RWPE2 (cell line): ENCODE results near the gene ALCAM.

ENCODE experiments used
- ATAC-seq: fragments of 200-7000 bp; cut with Tn5 transposase; 3 replicates; pipeline ENCODE4 v1.9.1; 2021; ENCODE audit warnings: low read depth
- DNase-seq: peaks from one replicate; pipeline ENCODE4 v3.0.0-alpha.2; 2020; ENCODE audit warnings: low spot score
- H3K27ac ChIP-seq: fragments of 450-650 bp; 2 replicates; pipeline ENCODE4 v1.5.1; 2017; ENCODE audit warnings: mild to moderate bottlenecking; ENCODE audit not compliant: poor library complexity, severe bottlenecking
- H3K27me3 ChIP-seq: fragments of 250-450 bp; sonication (Bioruptor Pico); 2 replicates; pipeline ENCODE4 v1.5.1; 2021; ENCODE audit warnings: mild to moderate bottlenecking, moderate library complexity; ENCODE audit not compliant: insufficient read depth, poor library complexity, severe bottlenecking
- H3K36me3 ChIP-seq: fragments of 250-450 bp; sonication (Bioruptor Pico); 2 replicates; pipeline ENCODE4 v1.5.1; 2020; ENCODE audit warnings: low read depth, mild to moderate bottlenecking, moderate library complexity
- H3K4me1 ChIP-seq: fragments of 250-450 bp; sonication (Bioruptor Pico); 2 replicates; pipeline ENCODE4 v1.5.1; 2021; ENCODE audit warnings: mild to moderate bottlenecking, moderate library complexity; ENCODE audit not compliant: insufficient read depth, poor library complexity, severe bottlenecking
- H3K4me3 ChIP-seq: fragments of 250-450 bp; sonication (Bioruptor Pico); 2 replicates; pipeline ENCODE4 v1.5.1; 2021; ENCODE audit warnings: mild to moderate bottlenecking, moderate library complexity; ENCODE audit not compliant: severe bottlenecking
- H3K9me3 ChIP-seq: fragments of 250-450 bp; sonication (Bioruptor Pico); 2 replicates; pipeline ENCODE4 v1.5.1; 2021; ENCODE audit warnings: mild to moderate bottlenecking, moderate library complexity; ENCODE audit not compliant: severe bottlenecking
- TF ChIP-seq, protein P1 (sequence below): fragments of 450-650 bp; IDR thresholded peaks from one replicate; pipeline ENCODE4 v1.5.1; 2017; ENCODE audit warnings: mild to moderate bottlenecking, moderate library complexity; ENCODE audit not compliant: poor library complexity, severe bottlenecking

ALCAM gene

DNA sequence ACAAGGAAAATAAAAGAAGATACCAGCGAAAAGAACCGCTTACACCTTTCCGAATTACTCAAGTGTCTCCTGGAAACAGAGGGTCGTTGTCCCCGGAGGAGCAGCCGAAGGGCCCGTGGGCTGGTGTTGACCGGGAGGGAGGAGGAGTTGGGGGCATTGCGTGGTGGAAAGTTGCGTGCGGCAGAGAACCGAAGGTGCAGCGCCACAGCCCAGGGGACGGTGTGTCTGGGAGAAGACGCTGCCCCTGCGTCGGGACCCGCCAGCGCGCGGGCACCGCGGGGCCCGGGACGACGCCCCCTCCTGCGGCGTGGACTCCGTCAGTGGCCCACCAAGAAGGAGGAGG is 325 bp downstream of the ALCAM start:
- ATAC-seq (no peak), DNase-seq (no peak)
- no peaks in the 10 kb centered on the region for H3K27me3 ChIP-seq
- peaks cover 56% of the 10 kb centered on the region for H3K4me1 ChIP-seq
- 0 out of 2 replicates have a peak, but pooled peaks cover 2% of the 10 kb centered on the region for H3K36me3 ChIP-seq
- H3K27ac ChIP-seq: peak overlapping the region; percentile 98
- peak overlapping the region; percentile 65 for H3K4me3 ChIP-seq
- H3K9me3 ChIP-seq: no peaks in the 10 kb centered on the region
- TF ChIP-seq, protein P1, sequence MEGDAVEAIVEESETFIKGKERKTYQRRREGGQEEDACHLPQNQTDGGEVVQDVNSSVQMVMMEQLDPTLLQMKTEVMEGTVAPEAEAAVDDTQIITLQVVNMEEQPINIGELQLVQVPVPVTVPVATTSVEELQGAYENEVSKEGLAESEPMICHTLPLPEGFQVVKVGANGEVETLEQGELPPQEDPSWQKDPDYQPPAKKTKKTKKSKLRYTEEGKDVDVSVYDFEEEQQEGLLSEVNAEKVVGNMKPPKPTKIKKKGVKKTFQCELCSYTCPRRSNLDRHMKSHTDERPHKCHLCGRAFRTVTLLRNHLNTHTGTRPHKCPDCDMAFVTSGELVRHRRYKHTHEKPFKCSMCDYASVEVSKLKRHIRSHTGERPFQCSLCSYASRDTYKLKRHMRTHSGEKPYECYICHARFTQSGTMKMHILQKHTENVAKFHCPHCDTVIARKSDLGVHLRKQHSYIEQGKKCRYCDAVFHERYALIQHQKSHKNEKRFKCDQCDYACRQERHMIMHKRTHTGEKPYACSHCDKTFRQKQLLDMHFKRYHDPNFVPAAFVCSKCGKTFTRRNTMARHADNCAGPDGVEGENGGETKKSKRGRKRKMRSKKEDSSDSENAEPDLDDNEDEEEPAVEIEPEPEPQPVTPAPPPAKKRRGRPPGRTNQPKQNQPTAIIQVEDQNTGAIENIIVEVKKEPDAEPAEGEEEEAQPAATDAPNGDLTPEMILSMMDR: no peak

DNA sequence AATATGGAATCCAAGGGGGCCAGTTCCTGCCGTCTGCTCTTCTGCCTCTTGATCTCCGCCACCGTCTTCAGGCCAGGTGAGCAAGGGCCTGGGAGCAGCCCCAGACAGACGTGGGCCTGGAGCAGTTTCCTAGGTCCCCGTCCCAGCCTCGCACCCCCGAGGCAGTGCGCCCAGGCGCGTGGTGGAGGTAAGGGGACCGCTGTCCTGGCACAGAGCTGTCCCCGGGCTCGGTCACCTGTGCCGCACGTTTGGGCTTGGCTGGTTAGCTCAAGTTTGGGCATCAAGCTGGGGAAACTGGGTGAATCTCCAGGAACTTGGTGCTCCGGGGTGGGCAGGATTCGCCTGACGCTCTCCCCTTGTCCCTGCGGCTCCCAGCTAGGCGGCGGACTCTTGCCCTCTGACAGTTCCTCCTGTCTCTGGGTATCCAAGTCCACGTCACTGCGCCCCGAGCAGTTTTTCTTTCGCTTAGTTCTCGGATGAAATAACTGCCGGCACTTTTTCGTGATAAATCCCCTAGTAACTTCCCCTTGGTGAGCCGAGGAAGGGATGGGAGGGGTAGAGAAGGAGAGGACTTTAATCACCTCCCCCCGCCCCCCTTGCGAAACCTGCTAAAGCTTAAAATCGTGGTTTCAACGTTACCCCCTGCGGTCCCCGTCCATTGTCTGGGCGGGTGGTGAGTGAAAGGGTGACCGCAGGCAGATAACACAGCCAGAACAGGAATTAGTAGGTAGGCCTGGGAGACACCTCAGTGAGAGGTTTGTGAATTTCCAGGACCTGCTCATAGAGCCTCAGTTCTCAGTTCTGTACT is 901 bp downstream of the ALCAM start:
- ATAC-seq: no peak

DNA sequence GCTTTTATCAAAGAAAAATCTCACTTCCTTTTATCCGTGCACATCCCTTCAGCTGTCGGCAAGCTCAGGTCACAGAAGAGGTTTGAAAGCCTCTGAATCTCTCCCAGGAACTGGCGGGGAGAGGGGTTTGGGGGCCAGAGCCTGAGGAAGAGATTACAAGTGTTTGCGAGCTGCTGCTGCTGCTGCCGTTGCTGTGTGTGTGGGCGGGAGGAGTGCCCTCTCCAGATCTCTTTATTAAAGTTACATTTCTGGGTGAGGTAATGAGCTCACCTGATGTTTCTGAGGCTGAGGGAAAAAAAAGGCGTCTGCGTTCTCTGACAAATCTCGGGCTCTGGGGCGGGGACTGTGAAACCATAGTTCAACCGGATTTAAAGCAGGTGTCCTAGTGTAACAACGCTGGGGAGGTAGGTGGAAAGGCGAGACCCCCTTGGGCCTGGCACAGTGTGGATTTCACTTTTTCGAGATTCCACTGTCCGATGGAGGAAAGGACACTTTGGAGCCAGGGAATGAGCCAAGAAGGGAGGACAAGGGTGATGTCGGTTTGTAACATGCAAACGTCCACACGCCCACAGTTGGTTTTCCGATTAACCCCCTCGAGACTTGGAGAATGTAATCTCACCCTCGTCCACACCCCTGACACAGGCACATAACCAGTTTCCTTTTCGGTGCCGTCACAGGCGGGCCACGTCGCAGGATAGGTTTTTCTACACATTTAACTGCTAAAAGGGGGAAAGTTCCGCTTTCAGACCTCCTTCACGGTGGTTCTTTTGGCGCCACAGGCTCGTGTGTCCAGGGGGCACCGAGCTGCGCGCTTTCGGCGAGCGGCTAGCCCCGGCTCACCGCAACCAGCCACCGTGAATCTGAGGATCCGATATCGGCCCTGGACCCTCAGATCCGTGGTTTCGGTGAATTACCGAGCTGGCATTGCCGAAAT is 2.1 kb downstream of the ALCAM start:
- no peaks in the 10 kb centered on the region for H3K27me3 ChIP-seq
- peak overlapping the region; percentile 98 for H3K27ac ChIP-seq
- peak overlapping the region; percentile 65 for H3K4me3 ChIP-seq
- peaks cover 55% of the 10 kb centered on the region for H3K4me1 ChIP-seq
- TF ChIP-seq, protein P1: no peak
- peaks cover 10% of the 10 kb centered on the region for H3K36me3 ChIP-seq
- DNase-seq: peak; percentile 84
- ATAC-seq: peak; percentile 14
- H3K9me3 ChIP-seq: no peaks in the 10 kb centered on the region

More for the DNA sequence above, 901 bp downstream of the ALCAM start:
- H3K4me3 ChIP-seq: peak overlapping the region; percentile 65
- peak overlapping the region; percentile 98 for H3K27ac ChIP-seq
- H3K36me3 ChIP-seq: peaks cover 4% of the 10 kb centered on the region; the same call in 1 of the 2 replicates
- TF ChIP-seq, protein P1: no peak
- H3K27me3 ChIP-seq: no peaks in the 10 kb centered on the region
- peak; percentile 69 for DNase-seq
- H3K9me3 ChIP-seq: no peaks in the 10 kb centered on the region
- peaks cover 56% of the 10 kb centered on the region for H3K4me1 ChIP-seq

DNA sequence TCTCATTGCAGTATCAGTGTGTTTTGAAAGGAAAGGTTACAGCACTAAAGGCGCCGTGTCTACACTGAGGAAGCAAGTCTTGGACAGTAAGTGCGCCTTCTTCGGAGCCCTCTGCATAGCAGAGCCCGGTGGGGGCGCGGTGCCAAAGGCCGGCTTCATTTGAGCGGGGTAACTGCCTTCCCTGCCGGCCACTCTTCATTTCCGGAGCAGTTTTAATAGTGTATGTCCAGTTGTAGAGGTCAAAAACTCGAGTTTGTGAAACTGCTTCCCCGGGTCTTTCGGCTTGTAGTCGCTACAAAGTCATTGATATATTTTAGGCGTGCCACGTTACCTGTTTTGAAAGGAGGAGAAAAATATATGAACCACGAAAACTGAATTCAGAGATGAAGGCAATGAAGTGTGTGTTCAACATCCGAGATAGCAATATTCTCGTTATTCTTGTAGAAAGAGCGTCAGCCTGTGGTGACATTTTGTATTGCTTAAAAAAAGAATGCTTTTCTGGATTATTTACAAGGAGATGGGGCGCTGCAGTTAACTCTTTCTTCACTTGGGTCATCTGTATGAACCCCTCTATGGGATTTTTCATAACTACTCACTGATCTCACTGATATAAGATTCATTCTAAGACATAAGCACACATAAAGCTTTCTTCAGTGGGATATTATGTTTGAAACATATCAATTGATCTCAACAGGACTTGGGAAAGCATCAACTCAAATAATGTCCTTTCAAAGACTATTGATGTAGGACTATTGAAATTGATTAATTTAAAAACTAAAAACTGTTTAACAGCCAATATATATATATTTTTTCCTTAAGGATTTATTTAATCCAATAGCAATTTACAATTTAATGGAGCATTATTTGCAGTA is 3.0 kb downstream of the ALCAM start:
- H3K27ac ChIP-seq: peak overlapping the region; percentile 98
- peaks cover 46% of the 10 kb centered on the region for H3K4me1 ChIP-seq
- H3K9me3 ChIP-seq: no peaks in the 10 kb centered on the region
- no peaks in the 10 kb centered on the region for H3K27me3 ChIP-seq
- TF ChIP-seq, protein P1: peak; percentile 86
- DNase-seq (peak; percentile 66), ATAC-seq (0 out of 3 replicates have a peak, but pooled peaks have one; percentile 3)
- peak overlapping the region; percentile 65 for H3K4me3 ChIP-seq
- peaks cover 20% of the 10 kb centered on the region for H3K36me3 ChIP-seq
